ENCODE measurements around the gene COPG1. TPM values are rescaled to one million over a fixed set of nuclear protein-coding genes. Genes with fewer than 3 reads are reported as not detected.

The COPG1 gene
- total RNA-seq, 1 experiment from 2014 or later = 132 TPM

DNA sequence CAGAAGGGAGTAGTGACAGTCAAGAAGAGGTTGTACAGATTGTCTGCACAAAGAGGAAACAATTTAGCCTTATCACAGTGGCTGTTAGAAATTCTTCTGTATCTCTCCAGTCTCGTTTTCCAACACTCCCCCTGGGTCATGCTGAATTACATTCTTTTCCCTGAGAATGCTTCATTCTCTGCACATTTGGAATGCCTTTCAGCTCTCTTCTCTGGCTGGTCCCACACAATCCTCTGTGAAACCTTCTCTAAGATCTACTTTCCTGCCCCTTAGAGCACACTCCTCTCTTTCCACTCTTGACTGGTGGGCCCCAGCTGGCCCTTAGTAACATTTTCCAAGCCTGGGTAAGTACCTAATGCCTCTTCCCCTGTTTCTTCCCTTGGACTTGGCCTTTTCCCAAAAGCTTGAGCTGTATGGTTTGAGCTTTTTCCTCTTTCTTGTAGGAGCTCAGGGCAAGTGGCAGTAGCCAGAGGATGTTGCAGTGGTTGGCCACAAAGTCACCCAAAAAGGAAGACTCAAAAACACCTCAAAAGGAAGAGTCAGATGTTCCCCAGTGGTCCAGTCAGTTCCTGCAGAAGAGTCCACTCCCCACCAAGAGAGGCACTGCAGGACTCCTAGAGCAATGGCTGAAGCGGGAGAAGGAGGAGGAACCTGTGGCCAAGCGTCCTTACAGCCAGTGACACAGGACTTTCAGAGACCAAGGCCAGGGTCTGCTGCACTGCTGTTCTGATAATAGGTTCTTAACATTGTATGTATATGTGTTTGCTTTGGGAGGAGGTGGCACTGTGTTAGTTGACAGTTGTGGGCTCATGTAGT lies 54.9 kb downstream of the COPG1 start:
- ChIA-PET POLR2A (interaction anchor here (1.1 to 2.2 kb wide), 2 partner anchors 10 to 12 kb away, joined by 3 to 21 read pairs; a partner anchor contains a TSS), CTCF (interaction anchor here (2.3 kb wide), 1 partner anchor 12 kb away, joined by 14 read pairs; a partner anchor contains a TSS)
- Mint-ChIP-seq H3K27ac (peak overlapping the region; percentile 97), H3K9me3 (no peaks in the 10 kb centered on the region), H3K4me1 (peaks cover 24% of the 10 kb centered on the region), H3K36me3 (peaks cover 30% of the 10 kb centered on the region), H3K4me3 (peak overlapping the region; percentile 5; the same call in 1 of the 2 replicates), H3K27me3 (ENCODE audit: low read depth) (no peaks in the 10 kb centered on the region)
- TF ChIP-seq, protein P1, sequence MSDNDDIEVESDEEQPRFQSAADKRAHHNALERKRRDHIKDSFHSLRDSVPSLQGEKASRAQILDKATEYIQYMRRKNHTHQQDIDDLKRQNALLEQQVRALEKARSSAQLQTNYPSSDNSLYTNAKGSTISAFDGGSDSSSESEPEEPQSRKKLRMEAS (CRISPR knock-in tag; IDR thresholded peaks at IDR 0.05) = no peak
- TF ChIP-seq ZNF121 (CRISPR knock-in tag; IDR thresholded peaks at IDR 0.05) (no peak), MYBL2 (CRISPR knock-in tag; IDR thresholded peaks at IDR 0.05) (no peak), TEAD4 (CRISPR knock-in tag; IDR thresholded peaks at IDR 0.05) (no peak), NFATC4 (CRISPR knock-in tag; IDR thresholded peaks at IDR 0.05) (no peak), ZNF219 (CRISPR knock-in tag; IDR thresholded peaks at IDR 0.05; ENCODE audit: borderline replicate concordance) (no peak), MLX (CRISPR knock-in tag; IDR thresholded peaks at IDR 0.05) (no peak), RORB (CRISPR knock-in tag; IDR thresholded peaks at IDR 0.05) (no peak)
- TF ChIP-seq, protein P2, sequence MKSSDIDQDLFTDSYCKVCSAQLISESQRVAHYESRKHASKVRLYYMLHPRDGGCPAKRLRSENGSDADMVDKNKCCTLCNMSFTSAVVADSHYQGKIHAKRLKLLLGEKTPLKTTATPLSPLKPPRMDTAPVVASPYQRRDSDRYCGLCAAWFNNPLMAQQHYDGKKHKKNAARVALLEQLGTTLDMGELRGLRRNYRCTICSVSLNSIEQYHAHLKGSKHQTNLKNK (CRISPR knock-in tag; IDR thresholded peaks at IDR 0.05) = no peak
- no peak for ATAC-seq
- no peak for DNase-seq (ENCODE audit: low spot score)

DNA sequence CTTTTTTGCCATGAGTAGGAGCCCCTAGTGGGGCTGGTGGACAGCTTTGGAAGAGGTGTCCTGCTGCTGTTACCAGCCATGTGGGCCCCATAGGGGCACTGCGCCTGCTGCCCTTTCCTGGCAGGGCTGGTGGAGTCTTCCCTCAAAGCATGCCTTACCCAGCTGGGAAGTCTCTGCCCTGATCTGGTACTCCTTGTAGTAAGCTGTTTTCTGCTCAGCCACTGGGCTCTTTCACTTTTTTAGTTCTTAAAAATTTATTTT lies 55.5 kb downstream of the COPG1 start:
- ATAC-seq (no peak), DNase-seq (ENCODE audit: low spot score) (no peak)
- Mint-ChIP-seq H3K36me3 (peaks cover 27% of the 10 kb centered on the region), H3K9me3 (no peaks in the 10 kb centered on the region), H3K4me3 (no peak overlapping the region), H3K27ac (peak overlapping the region; percentile 97), H3K27me3 (ENCODE audit: low read depth) (no peaks in the 10 kb centered on the region), H3K4me1 (peaks cover 24% of the 10 kb centered on the region)
- ChIA-PET CTCF (interaction anchor here (0.8 to 2.3 kb wide), 4 partner anchors 10 to 78 kb away, joined by 4 to 14 read pairs (median 4); a partner anchor contains a TSS), POLR2A (interaction anchor here (0.7 to 2.2 kb wide), 4 partner anchors 9 to 26 kb away, joined by 3 to 21 read pairs (median 6); partner anchors contain the start of gene HMCES)
- TF ChIP-seq ZNF219 (CRISPR knock-in tag; IDR thresholded peaks at IDR 0.05; ENCODE audit: borderline replicate concordance) (no peak), RORB (CRISPR knock-in tag; IDR thresholded peaks at IDR 0.05) (no peak), HMGXB4 (CRISPR knock-in tag; IDR thresholded peaks at IDR 0.05) (no peak), PRRX2 (CRISPR knock-in tag; IDR thresholded peaks at IDR 0.05) (no peak), MLX (CRISPR knock-in tag; IDR thresholded peaks at IDR 0.05) (no peak), ZNF396 (CRISPR knock-in tag; IDR thresholded peaks at IDR 0.05; ENCODE audit: borderline replicate concordance) (no peak), ESRRA (CRISPR knock-in tag; IDR thresholded peaks at IDR 0.05; ENCODE audit: borderline replicate concordance) (no peak), TP53 (CRISPR knock-in tag; IDR thresholded peaks at IDR 0.05) (no peak), NR3C1 (CRISPR knock-in tag; conservative IDR thresholded peaks at IDR 0.05; ENCODE audit: low read depth) (no peak), ZBTB21 (CRISPR knock-in tag; IDR thresholded peaks at IDR 0.05; ENCODE audit: borderline replicate concordance) (no peak), ZNF232 (CRISPR knock-in tag; IDR thresholded peaks at IDR 0.05) (no peak), SMAD3 (CRISPR knock-in tag; IDR thresholded peaks at IDR 0.05; ENCODE audit: borderline replicate concordance) (no peak), ZNF416 (CRISPR knock-in tag; IDR thresholded peaks at IDR 0.05) (no peak), CREM (CRISPR knock-in tag; IDR thresholded peaks at IDR 0.05) (no peak), ATF3 (CRISPR knock-in tag; conservative IDR thresholded peaks at IDR 0.05) (no peak), ZNF138 (CRISPR knock-in tag; conservative IDR thresholded peaks at IDR 0.05) (no peak), CBFB (CRISPR knock-in tag; IDR thresholded peaks at IDR 0.05; ENCODE audit: low read depth) (no peak)
- TF ChIP-seq, protein P3, sequence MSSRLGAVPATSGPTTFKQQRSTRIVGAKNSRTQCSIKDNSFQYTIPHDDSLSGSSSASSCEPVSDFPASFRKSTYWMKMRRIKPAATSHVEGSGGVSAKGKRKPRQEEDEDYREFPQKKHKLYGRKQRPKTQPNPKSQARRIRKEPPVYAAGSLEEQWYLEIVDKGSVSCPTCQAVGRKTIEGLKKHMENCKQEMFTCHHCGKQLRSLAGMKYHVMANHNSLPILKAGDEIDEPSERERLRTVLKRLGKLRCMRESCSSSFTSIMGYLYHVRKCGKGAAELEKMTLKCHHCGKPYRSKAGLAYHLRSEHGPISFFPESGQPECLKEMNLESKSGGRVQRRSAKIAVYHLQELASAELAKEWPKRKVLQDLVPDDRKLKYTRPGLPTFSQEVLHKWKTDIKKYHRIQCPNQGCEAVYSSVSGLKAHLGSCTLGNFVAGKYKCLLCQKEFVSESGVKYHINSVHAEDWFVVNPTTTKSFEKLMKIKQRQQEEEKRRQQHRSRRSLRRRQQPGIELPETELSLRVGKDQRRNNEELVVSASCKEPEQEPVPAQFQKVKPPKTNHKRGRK (CRISPR knock-in tag; IDR thresholded peaks at IDR 0.05; ENCODE audit: borderline replicate concordance) = no peak
- TF ChIP-seq, protein P4, sequence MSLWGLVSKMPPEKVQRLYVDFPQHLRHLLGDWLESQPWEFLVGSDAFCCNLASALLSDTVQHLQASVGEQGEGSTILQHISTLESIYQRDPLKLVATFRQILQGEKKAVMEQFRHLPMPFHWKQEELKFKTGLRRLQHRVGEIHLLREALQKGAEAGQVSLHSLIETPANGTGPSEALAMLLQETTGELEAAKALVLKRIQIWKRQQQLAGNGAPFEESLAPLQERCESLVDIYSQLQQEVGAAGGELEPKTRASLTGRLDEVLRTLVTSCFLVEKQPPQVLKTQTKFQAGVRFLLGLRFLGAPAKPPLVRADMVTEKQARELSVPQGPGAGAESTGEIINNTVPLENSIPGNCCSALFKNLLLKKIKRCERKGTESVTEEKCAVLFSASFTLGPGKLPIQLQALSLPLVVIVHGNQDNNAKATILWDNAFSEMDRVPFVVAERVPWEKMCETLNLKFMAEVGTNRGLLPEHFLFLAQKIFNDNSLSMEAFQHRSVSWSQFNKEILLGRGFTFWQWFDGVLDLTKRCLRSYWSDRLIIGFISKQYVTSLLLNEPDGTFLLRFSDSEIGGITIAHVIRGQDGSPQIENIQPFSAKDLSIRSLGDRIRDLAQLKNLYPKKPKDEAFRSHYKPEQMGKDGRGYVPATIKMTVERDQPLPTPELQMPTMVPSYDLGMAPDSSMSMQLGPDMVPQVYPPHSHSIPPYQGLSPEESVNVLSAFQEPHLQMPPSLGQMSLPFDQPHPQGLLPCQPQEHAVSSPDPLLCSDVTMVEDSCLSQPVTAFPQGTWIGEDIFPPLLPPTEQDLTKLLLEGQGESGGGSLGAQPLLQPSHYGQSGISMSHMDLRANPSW (CRISPR knock-in tag; conservative IDR thresholded peaks at IDR 0.05; ENCODE audit: low read depth) = no peak
